K562 treated with DMSO at 1 percent for 12 hours (cell line): ENCODE results near the gene WDR6. TPM values are rescaled to one million over a fixed set of nuclear protein-coding genes. Genes with fewer than 3 reads are reported as not detected.

Experiments used
- total RNA-seq: library from RNA; unstranded; fragments of 300-600 nt; gene quantifications from 2 replicates; pipeline ENCODE4 v1.2.3, GENCODE V29; 2022; ENCODE audit not compliant: insufficient read depth

WDR6 gene
- total RNA-seq = 65.3 and 89.4 TPM in 2 replicates

GRCh38 chr3:49007068-49007770 is at the start of gene WDR6:
TSS of gene WDR6 (plus strand) at chr3:49007391. CDS start at chr3:49007432, 41 bp downstream.

GRCh38 chr3:48989796-48990635 is 17.2 kb upstream of the WDR6 start, which contains the start of gene P4HTM:
TSS of gene P4HTM (plus strand) at chr3:48990241. CDS start at chr3:48990257, 16 bp downstream.

GRCh38 chr3:49017971-49018706 is 10.9 kb downstream of the WDR6 start, which contains the start of gene DALRD3:
TSS of gene DALRD3 (minus strand) at chr3:49018580. CDS start at chr3:49018564, 16 bp downstream.

GRCh38 chr3:49021813-49022687 is 14.9 kb downstream of the WDR6 start, which contains the start of gene NDUFAF3:
TSS of gene NDUFAF3 (plus strand) at chr3:49022121. CDS start at chr3:49022145, 24 bp downstream.

GRCh38 chr3:49028673-49029562 is 21.7 kb downstream of the WDR6 start, which contains the start of gene IMPDH2:
TSS of gene IMPDH2 (minus strand) at chr3:49029398. CDS start at chr3:49029350, 48 bp downstream.

Other genes with a start within 250 kb of the WDR6 start
- gene PRKAR2A, start 159.5 kb upstream of the WDR6 start, total RNA-seq = 16.2 and 51.3 TPM in 2 replicates
- gene SLC25A20, start 108.5 kb upstream of the WDR6 start, total RNA-seq = 12.7 and 21.9 TPM in 2 replicates
- 33.9 and 67.8 TPM in 2 replicates for gene ARIH2, start 88.5 kb upstream of the WDR6 start, total RNA-seq
- gene P4HTM, start 17.1 kb upstream of the WDR6 start, total RNA-seq = 1.0 and 1.2 TPM in 2 replicates
- 13.1 and 15.2 TPM in 2 replicates for gene DALRD3, start 11.2 kb downstream of the WDR6 start, total RNA-seq
- 23.1 and 36.9 TPM in 2 replicates for gene NDUFAF3, start 14.7 kb downstream of the WDR6 start, total RNA-seq
- gene IMPDH2, start 22.0 kb downstream of the WDR6 start, total RNA-seq = 249 and 251 TPM in 2 replicates
- 16.5 and 49.3 TPM in 2 replicates for gene QRICH1, start 86.7 kb downstream of the WDR6 start, total RNA-seq
- gene QARS1, start 97.4 kb downstream of the WDR6 start, total RNA-seq = 368 and 553 TPM in 2 replicates
- gene USP19, start 113.4 kb downstream of the WDR6 start, total RNA-seq = 29.2 and 56.3 TPM in 2 replicates
- 23.1 and 34.9 TPM in 2 replicates for gene LAMB2, start 125.7 kb downstream of the WDR6 start, total RNA-seq
- 9.9 and 11.5 TPM in 2 replicates for gene CCDC71, start 158.9 kb downstream of the WDR6 start, total RNA-seq
- gene KLHDC8B, start 164.2 kb downstream of the WDR6 start, total RNA-seq = 39.3 and 51.2 TPM in 2 replicates